VCaP (cell line): ENCODE data around the gene YPEL2.

Experiments
- H3K27ac ChIP-seq: fragments of 450-650 bp; 2 replicates; pipeline ENCODE4 v1.5.1; 2017
- CTCF ChIP-seq: fragments of 450-650 bp; conservative IDR thresholded peaks from 2 replicates; pipeline ENCODE4 v1.5.1; 2017; ENCODE audit warnings: mild to moderate bottlenecking, moderate library complexity

Gene YPEL2

GRCh38 chr17:59327121-59327980 is 4.1 kb upstream of the YPEL2 start:
- peak overlapping the region; percentile 90 for H3K27ac ChIP-seq
- no peak for TF ChIP-seq CTCF

GRCh38 chr17:59327981-59328290 is 3.5 kb upstream of the YPEL2 start:
- peak overlapping the region; percentile 90 for H3K27ac ChIP-seq
- TF ChIP-seq CTCF, result no peak

DNA sequence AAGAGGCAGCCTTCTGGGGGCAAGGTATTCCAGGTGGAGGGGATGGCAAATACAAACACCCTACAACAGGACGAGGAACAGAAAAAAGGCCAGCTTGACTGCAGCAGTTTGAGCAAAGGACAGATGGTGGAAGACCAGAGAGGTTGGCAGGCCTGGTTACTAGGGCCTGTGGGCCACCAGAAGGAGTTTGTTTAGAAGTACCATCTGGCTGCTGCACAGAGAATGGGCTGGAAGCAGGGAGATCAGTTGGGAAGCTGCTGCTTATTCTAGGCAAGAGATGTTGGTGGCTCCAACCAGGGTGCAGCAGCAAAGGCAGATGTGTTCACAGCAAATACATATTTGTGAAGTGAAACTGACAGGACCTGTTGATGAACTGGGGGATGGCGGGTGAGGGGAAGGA is 2.9 kb upstream of the YPEL2 start:
- peak overlapping the region; percentile 90 for H3K27ac ChIP-seq
- no peak for TF ChIP-seq CTCF

DNA sequence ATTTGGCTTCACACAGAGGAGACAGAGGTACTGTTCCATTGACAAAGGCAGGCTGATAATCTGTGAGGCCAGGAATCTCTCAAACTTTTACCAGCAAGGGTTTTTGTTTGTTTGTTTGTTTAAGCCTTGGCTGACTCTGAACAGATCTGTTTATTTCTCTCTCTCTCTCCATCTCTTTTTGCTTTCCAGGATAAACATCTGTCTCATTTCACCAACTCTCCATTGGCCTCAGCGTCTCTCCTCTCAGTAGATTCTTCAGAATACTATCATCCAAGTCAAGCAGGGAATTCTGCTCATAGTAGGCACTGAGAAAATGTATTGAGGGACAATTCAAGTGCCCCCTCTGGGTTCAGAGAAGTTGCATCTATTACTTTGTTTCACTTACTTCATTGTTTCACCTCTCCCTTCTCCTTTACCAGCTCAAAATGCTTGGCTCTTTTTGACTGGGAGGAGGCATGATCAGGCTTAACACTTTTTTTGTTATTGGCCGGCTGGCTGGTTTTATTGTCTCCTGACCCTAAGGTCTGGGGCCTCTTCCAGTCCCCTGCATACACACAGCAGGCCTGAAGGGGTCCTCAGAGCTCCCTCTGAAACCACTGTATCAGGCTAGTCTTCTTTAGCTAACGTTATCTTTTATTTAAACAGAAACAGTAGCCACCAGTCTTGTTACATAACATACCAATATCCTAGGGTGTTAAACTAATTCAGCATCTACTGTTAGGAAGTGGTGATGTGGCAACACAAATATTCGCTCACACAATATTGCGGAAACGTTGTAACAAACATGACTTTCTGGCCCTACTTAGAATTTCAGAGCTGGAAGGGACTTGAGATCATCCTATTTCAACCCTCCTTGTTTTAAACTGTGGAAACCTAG is 2.0 kb upstream of the YPEL2 start:
- peak overlapping the region; percentile 90 for H3K27ac ChIP-seq
- TF ChIP-seq CTCF, result peak; percentile 88

GRCh38 chr17:59330053-59330942 is 1.2 kb upstream of the YPEL2 start:
- H3K27ac ChIP-seq, result peak overlapping the region; percentile 90
- TF ChIP-seq CTCF, result no peak

DNA sequence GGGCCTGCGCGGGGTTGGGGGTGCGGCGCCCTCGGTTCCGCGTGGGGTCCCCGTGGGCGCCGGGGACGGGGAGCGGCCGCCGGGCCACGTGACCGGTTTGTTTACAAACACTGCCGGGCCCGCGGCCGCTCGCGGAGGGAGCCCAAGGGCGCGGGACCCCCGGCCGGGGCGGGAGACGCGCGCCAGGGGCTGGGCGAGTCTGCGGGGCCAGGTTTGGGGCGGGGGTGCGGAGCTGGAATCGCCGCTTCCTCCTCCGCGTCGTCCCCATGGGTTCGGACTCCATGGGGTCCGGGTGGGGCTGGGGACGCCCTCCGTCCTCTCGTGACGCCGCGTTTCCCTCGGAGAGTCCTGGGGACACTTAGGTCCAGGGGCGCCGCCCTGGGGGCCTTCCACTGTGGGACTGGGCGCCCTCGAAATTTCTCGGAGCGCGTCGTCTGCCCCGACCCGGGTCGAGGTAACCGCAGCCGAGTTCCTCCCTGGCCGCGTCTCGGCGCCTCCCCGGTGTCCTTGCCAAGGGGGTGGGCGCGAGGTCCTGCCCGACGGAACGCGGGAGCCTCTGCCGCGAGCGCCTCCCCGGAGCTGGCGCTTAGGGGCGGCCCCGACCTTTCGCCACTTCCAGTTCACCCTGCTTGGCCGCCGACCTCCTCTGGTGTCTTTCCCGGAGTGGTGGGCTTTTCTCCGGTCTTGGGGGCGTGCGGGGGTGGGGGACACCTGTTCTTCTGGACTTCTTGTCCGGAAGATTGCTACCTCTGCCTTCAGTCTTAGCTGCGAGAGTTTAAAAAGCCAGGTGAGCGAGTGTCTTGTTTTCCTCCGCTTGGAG is 684 bp downstream of the YPEL2 start:
- H3K27ac ChIP-seq, result peak overlapping the region; percentile 90
- no peak for TF ChIP-seq CTCF
